Neuronal stem cell (in vitro differentiated cells): ENCODE data around the gene SEZ6L2.

Experiments used
- DNase-seq: peaks from one replicate; pipeline ENCODE4 v3.0.0-alpha.2; 2013; ENCODE audit warnings: low spot score
- H2AFZ ChIP-seq: one replicate; pipeline ENCODE4 v1.6.1; 2013; ENCODE audit warnings: mild to moderate bottlenecking, low read length, inconsistent platforms
- H2AK5ac ChIP-seq: 2 replicates; pipeline ENCODE4 v1.6.1; 2013; ENCODE audit warnings: low read depth, mild to moderate bottlenecking, inconsistent platforms, low read length, moderate library complexity, mixed read lengths
- H2BK120ac ChIP-seq: 2 replicates; pipeline ENCODE4 v1.6.1; 2013; ENCODE audit warnings: low read depth, mild to moderate bottlenecking, inconsistent platforms, low read length, moderate library complexity, mixed read lengths
- H2BK12ac ChIP-seq: one replicate; pipeline ENCODE4 v1.6.1; 2013; ENCODE audit warnings: low read length, inconsistent platforms
- H2BK15ac ChIP-seq: 2 replicates; pipeline ENCODE4 v1.6.1; 2013; ENCODE audit warnings: mild to moderate bottlenecking, low read length, inconsistent platforms, mixed read lengths
- H2BK5ac ChIP-seq: one replicate; pipeline ENCODE4 v1.6.1; 2013; ENCODE audit warnings: inconsistent platforms, mild to moderate bottlenecking, low read length, moderate library complexity
- H3K14ac ChIP-seq: one replicate; pipeline ENCODE4 v1.6.1; 2013; ENCODE audit warnings: low read length, inconsistent platforms
- H3K18ac ChIP-seq: 2 replicates; pipeline ENCODE4 v1.6.1; 2013; ENCODE audit warnings: low read length, inconsistent platforms
- H3K23ac ChIP-seq: 2 replicates; pipeline ENCODE4 v1.6.1; 2013; ENCODE audit warnings: low read depth, mild to moderate bottlenecking, mixed read lengths, low read length, inconsistent platforms; ENCODE audit not compliant: poor library complexity
- H3K27ac ChIP-seq: replicated peaks from 3 replicates; pipeline ENCODE4 v1.5.1; 2013; ENCODE audit warnings: low read length, inconsistent platforms
- H3K27me3 ChIP-seq, 3 experiments: 2 replicates each; pipeline ENCODE4 v1.6.1; 2013; ENCODE audit warnings: low read length in 3 of 3, mild to moderate bottlenecking in 2 of 3, inconsistent platforms in 1 of 3, low read depth in 1 of 3, mixed read lengths in 1 of 3, moderate library complexity in 1 of 3; ENCODE audit not compliant: control insufficient read depth in 3 of 3, insufficient read depth in 3 of 3
- H3K36me3 ChIP-seq, 2 donors: replicated peaks in 1 of 2; 2 replicates each; pipeline ENCODE4 v1.6.1; 2013; ENCODE audit warnings: low read length in 2 of 2; ENCODE audit not compliant: control insufficient read depth in 2 of 2, insufficient read depth in 2 of 2
- H3K4ac ChIP-seq: 2 replicates; pipeline ENCODE4 v1.6.1; 2013; ENCODE audit warnings: inconsistent platforms, mild to moderate bottlenecking, low read length, moderate library complexity
- H3K4me1 ChIP-seq, 2 donors: 1 replicate in 1 of 2; 2 replicates in 1 of 2; pipeline ENCODE4 v1.6.1; 2013; ENCODE audit warnings: low read length in 2 of 2, low read depth in 1 of 2; ENCODE audit not compliant: control insufficient read depth in 2 of 2, insufficient read depth in 1 of 2
- H3K4me2 ChIP-seq: one replicate; pipeline ENCODE4 v1.6.1; 2013; ENCODE audit warnings: mild to moderate bottlenecking, low read length, inconsistent platforms; ENCODE audit not compliant: insufficient read depth, poor library complexity, severe bottlenecking
- H3K4me3 ChIP-seq, 2 donors: 2 replicates each; pipeline ENCODE4 v1.5.1; 2013; ENCODE audit warnings: low read length in 2 of 2, mild to moderate bottlenecking in 2 of 2, inconsistent platforms in 1 of 2, moderate library complexity in 1 of 2
- H3K79me1 ChIP-seq: one replicate; pipeline ENCODE4 v1.6.1; 2013; ENCODE audit warnings: low read depth, mild to moderate bottlenecking, inconsistent platforms, low read length, moderate library complexity
- H3K9ac ChIP-seq: one replicate; pipeline ENCODE4 v1.6.1; 2013; ENCODE audit warnings: mild to moderate bottlenecking, low read depth, low read length, inconsistent platforms; ENCODE audit not compliant: poor library complexity
- H3K9me3 ChIP-seq, 2 donors: replicated peaks in 1 of 2; 2 replicates each; pipeline versions ENCODE3 to v1.6.1; 2013; ENCODE audit warnings: low read length in 2 of 2, mild to moderate bottlenecking in 2 of 2, inconsistent platforms in 1 of 2, low read depth in 1 of 2, mixed read lengths in 1 of 2, moderate library complexity in 1 of 2; ENCODE audit not compliant: control insufficient read depth in 2 of 2, insufficient read depth in 1 of 2
- H4K8ac ChIP-seq: one replicate; pipeline ENCODE4 v1.6.1; 2013; ENCODE audit warnings: low read depth, mild to moderate bottlenecking, inconsistent platforms, low read length, moderate library complexity
- H4K91ac ChIP-seq: one replicate; pipeline ENCODE4 v1.6.1; 2013; ENCODE audit warnings: low read length, low read depth, mild to moderate bottlenecking, inconsistent platforms; ENCODE audit not compliant: poor library complexity
- WGBS, 2 donors: extraction: QIAGEN DNeasy Blood & Tissue Kit; methylation state at CpG; one replicate each; pipeline ENCODE4 v1.1.7; 2013; ENCODE audit warnings: missing lambda C conversion rate in 2 of 2, mixed read lengths in 1 of 2; ENCODE audit not compliant: insufficient read length in 2 of 2, insufficient replicate concordance in 1 of 2; ENCODE audit errors: extremely low coverage in 2 of 2; 5-methylcytosine and 5-hydroxymethylcytosine counted together

SEZ6L2 gene

DNA sequence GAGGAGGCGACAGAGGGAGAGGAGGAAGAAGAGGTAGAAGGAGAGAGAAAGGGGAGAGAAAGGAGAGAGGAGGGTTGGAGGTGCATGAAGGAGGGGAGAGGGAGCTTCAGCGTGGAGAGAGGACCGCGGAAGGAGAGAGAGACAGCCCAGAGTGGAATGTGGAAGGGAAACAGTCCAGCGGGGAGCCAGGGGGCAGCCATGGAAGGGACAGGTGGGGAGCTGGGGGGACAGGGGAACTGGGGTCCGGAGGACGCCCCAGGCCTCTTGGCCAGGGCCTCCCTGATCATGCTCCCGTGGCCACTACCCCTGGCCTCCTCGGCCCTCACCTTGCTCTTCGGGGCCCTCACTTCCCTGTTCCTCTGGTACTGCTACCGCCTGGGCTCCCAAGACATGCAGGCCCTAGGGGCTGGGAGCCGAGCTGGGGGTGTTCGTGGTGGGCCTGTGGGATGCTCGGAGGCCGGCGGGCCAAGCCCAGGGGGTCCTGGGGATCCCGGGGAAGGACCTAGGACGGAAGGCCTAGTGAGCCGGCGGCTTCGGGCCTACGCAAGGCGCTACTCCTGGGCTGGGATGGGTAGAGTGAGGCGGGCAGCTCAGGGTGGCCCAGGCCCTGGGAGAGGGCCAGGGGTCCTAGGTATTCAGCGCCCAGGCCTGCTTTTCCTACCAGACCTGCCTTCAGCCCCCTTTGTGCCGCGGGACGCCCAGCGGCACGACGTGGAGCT is 1.7 kb upstream of the SEZ6L2 start:
- no peak overlapping the region for H4K91ac ChIP-seq
- no peak overlapping the region for H4K8ac ChIP-seq
- no peak overlapping the region for H2BK5ac ChIP-seq
- H3K14ac ChIP-seq = no peak overlapping the region
- peak overlapping the region in 1 of 2 donors; percentile 59 for H3K4me3 ChIP-seq
- H3K27me3 ChIP-seq = peaks cover 0 to 23% (median 4%) of the 10 kb centered on the region in 3 experiments
- H2BK12ac ChIP-seq = no peak overlapping the region
- H3K36me3 ChIP-seq = no peaks in the 10 kb centered on the region
- H3K4me2 ChIP-seq = peak overlapping the region; percentile 89
- no peaks in the 10 kb centered on the region for H3K79me1 ChIP-seq
- no peak overlapping the region for H3K4ac ChIP-seq
- no peak overlapping the region for H2AK5ac ChIP-seq
- no peak for DNase-seq
- peak overlapping the region; percentile 96 for H2AFZ ChIP-seq
- no peak overlapping the region for H3K23ac ChIP-seq
- WGBS, 2 donors = no CpG with 5 or more reads among the region's 31 CpGs
- H3K9ac ChIP-seq = peak overlapping the region; percentile 60
- H2BK120ac ChIP-seq = no peak overlapping the region
- H3K27ac ChIP-seq = no peak overlapping the region
- H2BK15ac ChIP-seq = no peak overlapping the region
- no peak overlapping the region for H3K18ac ChIP-seq
- peaks cover 15 to 18% of the 10 kb centered on the region in 2 donors for H3K4me1 ChIP-seq
- H3K9me3 ChIP-seq = no peaks in the 10 kb centered on the region

DNA sequence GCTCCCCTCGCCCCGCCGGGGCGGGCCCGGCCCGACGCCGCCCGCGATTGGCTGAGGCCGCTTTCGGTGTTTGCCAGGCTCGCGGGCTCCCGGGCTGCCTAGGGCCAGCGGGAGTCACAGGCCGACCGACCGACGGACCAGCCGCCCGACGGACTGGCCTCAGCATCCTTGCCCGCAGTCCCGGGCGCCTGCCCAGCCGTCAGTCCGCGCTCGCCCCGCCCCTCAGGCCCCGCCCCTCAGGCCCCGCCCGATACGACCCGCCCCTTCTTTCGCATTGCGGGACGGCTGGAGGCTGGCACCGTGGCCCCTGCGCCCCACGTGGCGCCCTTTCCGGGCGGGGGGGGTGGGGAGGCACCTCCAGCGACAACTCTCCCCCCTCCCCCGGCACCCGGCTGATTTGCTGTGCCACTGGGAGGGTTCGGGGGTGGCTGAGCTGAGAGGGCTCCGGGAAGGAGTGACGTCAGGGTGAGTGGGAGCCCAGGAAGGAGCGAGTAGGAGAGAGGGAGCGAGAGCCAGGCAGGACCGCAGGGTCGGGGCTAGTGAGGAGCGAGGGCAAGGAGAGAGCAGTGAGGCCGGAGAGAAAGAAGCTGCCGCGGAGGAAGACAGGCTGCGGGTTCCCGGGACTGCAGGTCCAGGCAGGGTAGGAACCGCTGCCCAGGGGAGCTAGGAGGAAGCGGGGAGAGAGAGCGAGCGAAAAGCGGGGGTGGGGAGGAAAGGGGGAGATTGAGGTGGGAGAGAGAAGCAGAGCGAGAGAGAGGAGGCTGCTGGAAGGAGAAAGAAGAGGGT is 945 bp upstream of the SEZ6L2 start, which contains the start of gene ASPHD1:
Gene ASPHD1 (plus strand): TSS at position 387 of the 786 bp plus-strand sequence. CDS start 484 bp downstream, outside the sequence.
- Histone ChIP-seq H2AK5ac (no peak within 1 kb of the TSS), H2AFZ (peak within 1 kb of the TSS; percentile 96), H3K14ac (no peak within 1 kb of the TSS), H3K9me3 (no peaks in the 10 kb centered on the region), H3K4me1 (peaks cover 15 to 18% of the 10 kb centered on the region in 2 donors), H4K91ac (no peak within 1 kb of the TSS), H3K4me3 (peak within 1 kb of the TSS; percentile 59 to 84), H2BK120ac (no peak within 1 kb of the TSS), H2BK5ac (no peak within 1 kb of the TSS), H3K79me1 (no peaks in the 10 kb centered on the region), H2BK12ac (no peak within 1 kb of the TSS), H3K27me3 (peaks cover 0 to 23% (median 4%) of the 10 kb centered on the region in 3 experiments), H3K4ac (no peak within 1 kb of the TSS), H2BK15ac (no peak within 1 kb of the TSS), H4K8ac (no peak within 1 kb of the TSS), H3K4me2 (peak within 1 kb of the TSS; percentile 89), H3K18ac (no peak within 1 kb of the TSS), H3K23ac (peak within 1 kb of the TSS; percentile 91), H3K9ac (peak within 1 kb of the TSS; percentile 60), H3K27ac (no peak within 1 kb of the TSS), H3K36me3 (no peaks in the 10 kb centered on the region)
- DNase-seq = peak; percentile 61
- WGBS, 2 donors = no CpG with 5 or more reads among the region's 67 CpGs

DNA sequence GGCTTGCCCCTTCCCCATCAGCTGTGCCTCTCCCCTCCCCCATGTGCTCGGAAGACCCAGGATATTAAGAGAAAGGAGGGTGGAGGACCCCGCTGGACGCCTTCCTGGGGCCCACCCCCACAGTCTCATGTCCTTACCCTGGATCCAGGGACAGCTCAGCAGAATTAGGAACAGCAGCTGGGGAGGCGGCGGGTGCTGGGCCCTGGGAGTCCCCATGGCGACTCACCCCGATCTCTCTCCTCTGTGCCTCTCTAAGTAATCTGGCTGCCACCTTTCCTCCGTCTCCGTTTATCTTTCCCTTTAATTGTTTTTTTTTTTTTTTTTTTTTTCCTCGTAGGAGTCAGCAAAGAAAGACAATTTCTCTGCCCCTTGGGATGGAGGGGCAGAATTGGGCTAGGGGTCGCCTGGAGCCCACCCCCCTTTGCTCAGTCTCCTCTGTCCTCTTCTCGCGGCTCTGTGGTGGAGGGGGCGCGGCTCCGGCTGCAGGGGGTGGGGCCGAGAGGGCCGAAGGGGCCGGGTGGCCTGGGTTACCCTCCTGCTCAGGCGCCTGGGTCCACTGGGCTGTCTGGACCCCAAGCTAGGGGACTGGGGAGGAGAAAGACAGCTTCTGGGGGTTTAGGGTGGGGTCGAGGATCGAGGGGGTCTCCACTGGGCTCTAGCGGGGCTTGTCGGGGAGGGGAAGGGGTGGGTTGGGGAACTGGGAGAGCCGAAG is 390 bp downstream of the SEZ6L2 start:
- Histone ChIP-seq H2BK15ac (no peak overlapping the region), H3K9ac (no peak overlapping the region), H2BK12ac (no peak overlapping the region), H3K27me3 (peaks cover 0 to 23% (median 4%) of the 10 kb centered on the region in 3 experiments), H2AK5ac (no peak overlapping the region), H2BK120ac (no peak overlapping the region), H3K9me3 (no peaks in the 10 kb centered on the region), H3K23ac (peak overlapping the region; percentile 57), H4K91ac (no peak overlapping the region), H3K4me2 (peak overlapping the region; percentile 89), H3K4ac (no peak overlapping the region), H3K4me1 (peaks cover 15 to 18% of the 10 kb centered on the region in 2 donors), H4K8ac (no peak overlapping the region), H3K18ac (no peak overlapping the region), H3K27ac (no peak overlapping the region), H3K36me3 (no peaks in the 10 kb centered on the region), H3K79me1 (no peaks in the 10 kb centered on the region), H3K4me3 (peak overlapping the region; percentile 59 to 84), H2BK5ac (no peak overlapping the region), H3K14ac (no peak overlapping the region), H2AFZ (peak overlapping the region; percentile 96)
- no CpG with 5 or more reads among the region's 25 CpGs for WGBS, 2 donors
- peak; percentile 33 for DNase-seq
